Hematopoietic multipotent progenitor cell treated with erythropoietin and hydrocortisone succinate and interleukin-3 and kit ligand, for 17 days (in vitro differentiated cells): ENCODE data around the gene GMEB2.

Experiments
- DNase-seq: peaks from one replicate; pipeline ENCODE4 v3.0.0-alpha.2; 2015; ENCODE audit warnings: low spot score

The GMEB2 gene

DNA sequence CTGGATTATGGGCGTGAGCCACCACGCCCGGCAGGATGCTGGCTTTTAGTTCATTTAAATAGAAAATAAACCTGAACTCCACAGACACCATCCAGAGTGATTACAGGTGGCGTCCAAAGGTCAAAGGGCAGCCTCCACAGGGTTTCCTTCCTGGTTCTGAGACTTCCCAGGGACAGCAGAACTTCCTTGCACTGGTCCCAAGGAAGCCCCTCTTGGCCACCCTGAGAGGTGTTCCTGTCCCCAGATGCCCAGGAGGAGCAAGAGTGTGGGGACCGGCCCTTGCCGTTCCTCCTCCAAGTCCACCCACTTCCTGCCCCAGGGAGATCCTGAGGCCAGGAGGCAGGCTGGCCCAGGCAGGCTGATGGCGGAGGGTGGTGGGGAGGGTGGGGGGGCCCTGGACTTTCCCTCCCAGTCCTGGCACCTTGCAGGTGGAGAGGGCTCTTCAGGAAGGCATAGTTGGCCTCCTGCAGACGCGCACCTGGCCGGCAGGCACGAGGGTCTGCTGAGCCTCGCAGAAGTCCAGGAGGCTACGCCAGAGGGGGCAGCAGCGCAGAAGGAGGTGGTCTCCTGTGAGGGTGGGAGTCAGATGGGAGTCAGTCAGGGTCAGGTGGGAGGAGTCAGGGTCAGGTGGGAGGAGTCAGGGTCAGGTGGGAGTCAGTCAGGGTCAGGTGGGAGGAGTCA lies 68.0 kb downstream of the GMEB2 start:
- no peak for DNase-seq

DNA sequence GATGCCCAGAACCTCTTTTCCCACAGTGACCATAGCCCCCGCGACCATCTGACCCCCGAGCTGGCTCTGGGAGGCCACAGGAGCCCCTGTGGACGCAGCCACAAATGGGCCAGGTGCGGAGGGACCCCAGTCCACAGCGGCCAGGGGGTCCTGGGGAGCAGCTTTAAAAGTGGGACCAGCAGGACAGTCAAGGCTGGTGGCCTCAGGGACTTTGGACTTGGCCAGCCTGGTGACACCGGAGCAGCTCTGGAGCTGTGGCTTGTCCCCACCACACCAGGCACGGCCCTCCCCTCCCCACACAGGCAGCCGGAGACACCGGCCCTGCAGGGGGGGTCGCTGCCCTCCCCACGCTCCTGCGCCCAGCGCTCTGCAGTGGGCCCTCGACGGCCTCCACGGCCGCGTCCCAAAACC lies 69.4 kb downstream of the GMEB2 start:
- DNase-seq: no peak

DNA sequence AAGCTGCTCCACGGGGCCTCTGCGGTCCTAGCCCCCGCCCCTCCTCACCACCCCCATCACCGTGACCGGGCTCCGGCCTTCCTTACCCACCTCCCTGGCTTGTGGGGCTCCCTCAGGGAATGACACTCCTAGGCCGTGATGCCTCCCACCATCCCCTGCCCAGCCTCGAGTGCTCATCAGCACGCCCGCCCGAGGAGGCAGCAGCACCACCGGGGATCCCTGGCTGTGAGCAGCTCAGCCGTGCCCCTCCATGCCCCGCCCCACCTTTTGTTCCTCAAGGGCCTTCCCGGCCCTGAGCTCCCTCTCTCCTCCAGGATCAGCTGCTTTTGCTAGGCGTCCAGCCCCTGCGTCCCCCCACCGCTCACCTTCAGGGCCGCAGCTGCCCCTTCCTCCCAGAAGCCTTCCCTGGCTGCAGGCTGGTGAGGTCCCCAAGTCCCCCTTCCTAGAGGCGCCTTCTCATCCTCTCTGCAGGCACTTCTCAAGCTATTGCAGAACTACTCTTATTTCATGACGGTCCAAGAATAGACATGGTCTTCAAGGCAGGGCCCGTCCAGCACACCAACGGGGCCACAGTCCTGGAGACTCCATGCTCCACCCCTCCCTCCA lies 69.9 kb downstream of the GMEB2 start:
- DNase-seq: no peak

DNA sequence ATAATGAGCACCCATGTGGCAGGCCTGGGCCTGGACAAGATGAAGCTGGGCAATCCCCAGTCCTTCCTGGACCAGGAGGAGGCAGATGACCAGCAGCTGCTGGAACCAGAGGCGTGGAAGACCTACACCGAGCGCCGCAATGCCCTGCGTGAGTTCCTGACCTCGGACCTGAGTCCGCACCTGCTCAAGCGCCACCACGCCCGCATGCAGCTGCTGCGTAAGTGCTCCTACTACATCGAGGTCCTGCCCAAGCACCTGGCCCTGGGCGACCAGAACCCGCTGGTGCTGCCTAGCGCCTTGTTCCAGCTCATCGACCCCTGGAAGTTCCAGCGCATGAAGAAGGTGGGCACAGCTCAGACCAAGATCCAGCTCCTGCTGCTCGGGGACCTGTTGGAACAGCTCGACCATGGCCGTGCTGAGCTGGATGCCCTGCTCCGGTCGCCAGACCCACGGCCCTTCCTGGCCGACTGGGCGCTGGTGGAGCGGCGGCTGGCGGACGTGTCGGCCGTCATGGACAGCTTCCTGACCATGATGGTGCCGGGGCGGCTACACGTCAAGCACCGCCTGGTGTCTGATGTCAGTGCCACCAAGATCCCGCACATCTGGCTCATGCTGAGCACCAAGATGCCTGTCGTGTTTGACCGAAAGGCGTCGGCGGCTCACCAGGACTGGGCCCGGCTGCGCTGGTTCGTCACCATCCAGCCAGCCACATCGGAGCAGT lies 71.1 kb downstream of the GMEB2 start:
- DNase-seq: no peak

DNA sequence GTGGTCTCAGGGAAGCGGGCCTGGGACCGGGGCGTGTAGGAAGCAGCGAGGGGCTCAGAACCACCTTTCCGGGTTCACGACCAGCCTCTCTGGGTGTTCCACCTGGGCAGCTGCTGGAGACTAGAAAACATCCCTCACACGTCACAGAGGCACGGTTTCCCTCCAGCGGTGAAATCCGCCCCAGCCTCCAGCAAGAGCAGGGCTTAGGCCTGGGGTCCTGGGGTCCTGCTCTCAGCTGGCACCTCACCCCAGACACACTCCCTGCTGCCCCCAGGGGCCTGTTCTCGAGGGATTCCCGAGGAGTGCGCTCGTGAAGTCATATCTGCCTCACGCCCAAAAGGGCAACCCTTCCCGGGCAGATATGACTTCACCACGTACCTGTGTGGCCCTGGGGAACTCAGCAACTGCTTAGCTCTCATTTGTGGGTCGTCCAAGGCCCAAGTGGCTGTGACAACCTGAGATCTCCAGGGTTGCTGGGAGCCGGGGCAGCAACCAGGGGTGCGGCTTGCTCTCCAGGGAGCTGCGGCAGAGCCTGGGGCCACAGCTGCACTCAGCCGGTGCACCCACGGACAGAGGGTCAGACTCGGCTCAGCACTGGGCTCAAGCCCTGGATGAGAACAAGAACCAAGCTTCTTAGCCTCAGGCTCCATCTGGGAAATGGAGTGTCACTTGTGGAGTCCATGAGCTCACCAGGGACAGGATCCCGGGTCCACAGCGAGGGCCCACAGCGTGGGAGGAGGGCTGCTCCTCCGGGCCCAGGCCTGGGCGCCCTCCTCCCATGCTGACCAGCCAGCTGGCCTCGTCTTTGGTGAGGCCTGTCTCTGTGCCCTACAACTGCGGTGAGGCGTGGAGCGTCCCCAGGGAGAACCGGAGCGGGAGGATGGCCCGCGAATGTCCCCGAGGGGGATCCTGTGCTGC lies 72.3 kb downstream of the GMEB2 start:
- DNase-seq: no peak

DNA sequence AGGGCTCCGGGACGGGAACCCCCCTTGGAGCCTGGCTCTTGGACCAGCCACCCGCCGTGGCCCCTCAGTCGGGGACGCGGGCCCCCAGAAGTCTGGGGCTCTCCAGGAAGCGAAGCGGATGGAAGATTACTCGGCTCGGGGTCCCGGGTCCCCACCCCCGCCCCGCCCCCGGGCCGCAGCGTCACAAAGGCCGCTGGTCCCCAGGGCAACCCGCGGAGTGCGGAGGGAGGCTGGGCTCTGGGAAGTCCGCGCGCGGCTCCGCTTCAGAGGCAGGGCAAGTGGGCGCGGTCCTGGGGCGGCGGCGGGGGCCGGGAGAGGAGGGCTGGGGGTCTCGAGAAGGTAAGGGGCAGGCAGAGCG lies 73.0 kb downstream of the GMEB2 start, which contains the start of gene FNDC11:
FNDC11 (plus strand) TSS at position 227 of the 358 bp plus-strand sequence. CDS start 1,505 bp downstream, outside the sequence.
- no peak for DNase-seq

DNA sequence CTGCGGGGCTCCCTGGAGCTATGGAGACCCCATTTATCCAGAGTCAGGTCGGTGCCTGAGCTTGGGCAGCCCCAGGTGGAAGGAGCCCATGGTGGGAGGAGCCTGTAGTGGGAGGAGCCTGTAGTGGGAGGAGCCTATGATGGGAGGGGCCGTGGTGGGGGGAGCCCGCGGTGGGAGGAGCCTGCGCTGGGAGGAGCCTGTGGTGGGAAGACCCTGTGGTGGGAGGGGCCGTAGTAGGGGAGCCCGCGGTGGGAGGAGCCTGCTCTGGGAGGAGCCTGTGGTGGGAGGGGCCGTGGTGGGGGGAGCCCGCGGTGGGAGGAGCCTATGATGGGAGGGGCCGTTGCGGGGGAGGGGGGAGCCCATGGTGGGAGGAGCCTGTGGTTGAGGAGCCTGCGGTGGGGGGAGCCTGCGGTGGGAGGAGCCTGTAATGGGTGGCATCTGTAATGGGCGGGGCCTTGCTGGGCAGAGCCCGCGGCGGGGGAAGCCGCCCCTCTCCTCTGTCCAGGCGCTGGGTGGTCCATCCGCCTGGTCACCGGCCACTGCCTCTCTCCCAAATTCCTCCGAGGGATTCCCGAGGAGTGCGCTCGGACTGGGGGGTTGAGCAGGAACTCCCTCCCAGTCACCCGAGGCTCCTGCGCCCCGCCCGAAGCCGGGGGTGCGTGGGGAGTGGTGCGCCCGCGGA lies 73.5 kb downstream of the GMEB2 start:
- DNase-seq: peak; percentile 75

DNA sequence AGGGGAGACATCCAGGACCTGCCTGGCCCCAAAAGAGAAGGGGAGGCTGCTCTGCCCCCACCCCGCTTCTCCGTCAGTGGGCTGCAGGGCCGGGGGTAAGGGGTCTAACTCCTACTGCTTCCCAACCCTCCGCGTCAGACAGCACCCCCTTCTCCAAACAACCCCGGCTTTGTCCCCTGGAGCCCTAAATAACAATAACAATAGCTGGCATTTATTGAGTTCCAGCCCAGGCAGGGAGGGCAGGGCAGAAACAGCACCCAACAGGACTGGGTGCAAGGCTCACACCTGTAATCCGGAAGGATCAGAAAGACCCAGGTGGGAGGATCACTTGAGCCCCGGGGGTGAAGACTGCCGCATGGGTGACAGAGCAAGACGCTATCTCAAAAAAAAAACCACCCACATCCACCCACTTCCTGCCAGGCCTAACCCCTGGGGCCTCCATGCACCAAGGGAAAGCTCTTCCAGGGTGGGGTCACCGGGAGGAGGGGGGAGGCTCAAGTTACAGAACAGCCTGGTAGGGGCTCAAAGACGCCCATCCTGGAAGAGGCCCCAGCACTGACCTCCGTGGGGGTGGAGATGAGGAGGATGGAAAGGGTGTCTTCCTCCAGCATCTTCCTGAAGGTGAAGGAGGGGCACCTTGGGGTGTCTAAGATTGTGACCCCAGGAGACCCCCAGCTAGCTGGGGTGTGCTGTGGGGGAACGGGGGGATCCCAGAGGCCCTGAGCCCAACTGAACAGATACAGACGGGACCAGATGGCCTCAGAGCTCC lies 74.2 kb downstream of the GMEB2 start:
- no peak for DNase-seq

DNA sequence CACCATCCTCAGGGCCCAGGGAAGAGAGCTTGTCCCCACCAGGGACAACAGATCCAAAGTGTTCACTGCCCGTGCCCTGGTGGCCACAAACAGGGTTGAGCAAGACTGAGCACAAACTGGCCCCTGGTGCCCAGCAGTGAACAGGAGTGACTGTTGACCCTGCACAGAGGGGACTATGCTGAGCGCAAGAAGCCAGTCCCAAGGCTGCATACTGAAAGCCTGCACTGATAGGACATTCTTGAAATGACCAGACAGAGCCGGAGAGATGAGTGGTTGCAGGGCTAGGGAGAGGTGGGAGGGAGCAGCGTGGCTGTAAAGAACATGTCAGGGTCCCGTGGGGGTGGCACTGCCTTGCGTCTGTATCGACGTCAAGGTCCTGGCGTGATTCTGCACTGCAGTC lies 75.8 kb downstream of the GMEB2 start:
- no peak for DNase-seq

DNA sequence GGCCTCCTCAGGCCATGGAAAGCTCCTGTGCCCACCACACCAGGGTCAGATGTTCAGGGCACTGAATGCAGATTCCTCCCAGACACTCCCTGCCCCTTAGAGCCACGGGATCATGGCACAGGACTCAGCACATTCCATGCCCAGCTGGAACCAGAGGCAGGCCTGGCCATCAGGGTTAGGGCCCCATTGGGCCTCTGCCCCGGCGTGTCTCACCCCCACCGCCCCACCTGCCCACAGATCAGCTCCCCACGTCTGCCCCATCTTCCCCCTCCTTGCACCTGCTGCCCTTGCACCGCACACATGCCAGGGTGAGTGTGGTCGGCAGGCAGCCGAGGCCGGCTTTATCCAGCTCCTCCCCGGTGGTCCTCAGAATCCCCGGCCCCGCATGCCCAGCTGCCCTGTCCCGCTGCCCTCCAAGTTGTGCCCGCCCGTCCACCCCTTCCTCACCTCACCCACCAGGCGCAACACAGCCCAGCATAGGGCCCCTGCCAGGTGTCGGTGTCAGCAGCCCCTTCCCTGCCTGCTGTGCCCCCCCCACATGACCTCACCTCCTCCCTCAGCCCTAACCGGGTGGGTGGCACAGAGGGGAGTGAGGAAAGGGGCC lies 77.1 kb downstream of the GMEB2 start:
- no peak for DNase-seq

DNA sequence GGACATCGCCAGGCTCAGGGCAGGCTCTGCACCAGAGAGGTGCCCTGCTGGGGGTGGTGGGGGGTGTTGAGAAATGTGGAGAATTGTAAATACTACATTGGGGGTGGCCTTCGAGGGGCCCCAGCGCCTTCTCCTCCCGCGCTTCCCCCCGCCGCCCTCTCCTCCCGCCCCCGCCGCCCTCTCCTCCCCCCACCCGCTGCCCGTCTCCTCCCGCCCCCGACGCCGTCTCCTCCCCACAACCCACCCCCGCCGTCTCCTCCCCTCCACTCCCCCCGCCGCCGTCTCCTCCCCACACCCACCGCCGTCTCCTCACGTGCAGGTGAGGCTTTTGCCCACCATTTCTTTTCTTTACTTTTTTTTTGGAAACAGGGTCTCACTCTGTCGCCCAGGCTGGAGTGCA lies 77.9 kb downstream of the GMEB2 start:
- no peak for DNase-seq

DNA sequence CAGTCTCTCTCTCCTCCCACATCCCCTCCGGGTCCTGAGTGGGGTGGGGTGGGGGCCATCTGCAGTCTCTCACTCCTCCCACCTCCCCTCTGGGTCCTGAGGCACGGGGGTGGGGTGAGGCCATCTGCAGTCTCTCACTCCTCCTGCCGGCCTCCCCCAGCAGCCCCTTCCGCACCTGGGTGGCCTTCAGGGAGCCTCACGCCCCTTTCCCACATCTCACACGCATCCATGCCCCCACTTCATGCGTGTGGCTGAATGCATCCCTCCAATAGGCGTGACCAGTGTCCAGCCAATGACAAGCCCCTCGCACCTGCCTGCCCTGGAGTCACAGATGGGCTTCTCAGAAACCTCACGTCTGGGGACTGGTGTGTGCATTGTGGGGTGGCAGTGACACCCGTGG lies 78.4 kb downstream of the GMEB2 start:
- no peak for DNase-seq

DNA sequence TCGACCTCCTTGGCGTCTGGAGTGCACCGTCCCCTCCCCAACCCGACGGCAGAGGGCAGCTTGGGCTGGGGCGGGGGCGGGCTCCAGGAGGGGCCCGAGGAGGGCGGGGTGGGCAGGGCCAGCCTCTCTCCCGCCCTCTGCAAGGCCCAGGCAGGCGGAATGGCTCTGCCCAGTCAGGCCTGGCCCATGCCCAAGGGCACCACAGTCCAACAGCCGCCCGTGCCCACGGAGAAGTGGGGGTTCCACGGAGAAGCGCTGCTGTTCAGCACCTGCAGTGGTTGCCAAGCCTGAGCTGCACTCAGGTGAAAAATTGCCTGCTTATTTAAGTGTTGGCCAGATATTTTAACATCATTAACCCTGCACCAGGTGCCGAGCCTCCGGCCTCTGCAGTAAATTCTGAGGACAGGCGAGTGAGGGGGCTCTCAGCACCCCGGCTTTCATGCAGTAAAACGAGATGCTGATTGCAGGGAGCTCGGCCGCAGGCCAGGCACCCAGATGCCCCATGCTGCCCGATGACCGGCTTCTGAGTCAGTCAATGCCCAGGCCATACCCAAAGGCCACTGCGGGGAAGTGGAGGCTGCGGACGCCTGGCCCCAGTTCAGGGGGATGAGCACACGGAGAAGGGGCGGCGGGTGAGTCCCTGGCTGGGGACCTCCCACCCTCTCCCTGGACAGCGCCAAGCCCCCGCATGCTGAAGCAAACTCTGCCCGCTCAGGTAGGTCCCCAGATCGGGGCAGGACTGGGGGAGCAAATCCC lies 79.0 kb downstream of the GMEB2 start, which contains the start of gene SRMS:
SRMS (minus strand) TSS at position 25 of the 756 bp plus-strand sequence. CDS start 286 bp downstream, outside the sequence.
- DNase-seq: no peak

DNA sequence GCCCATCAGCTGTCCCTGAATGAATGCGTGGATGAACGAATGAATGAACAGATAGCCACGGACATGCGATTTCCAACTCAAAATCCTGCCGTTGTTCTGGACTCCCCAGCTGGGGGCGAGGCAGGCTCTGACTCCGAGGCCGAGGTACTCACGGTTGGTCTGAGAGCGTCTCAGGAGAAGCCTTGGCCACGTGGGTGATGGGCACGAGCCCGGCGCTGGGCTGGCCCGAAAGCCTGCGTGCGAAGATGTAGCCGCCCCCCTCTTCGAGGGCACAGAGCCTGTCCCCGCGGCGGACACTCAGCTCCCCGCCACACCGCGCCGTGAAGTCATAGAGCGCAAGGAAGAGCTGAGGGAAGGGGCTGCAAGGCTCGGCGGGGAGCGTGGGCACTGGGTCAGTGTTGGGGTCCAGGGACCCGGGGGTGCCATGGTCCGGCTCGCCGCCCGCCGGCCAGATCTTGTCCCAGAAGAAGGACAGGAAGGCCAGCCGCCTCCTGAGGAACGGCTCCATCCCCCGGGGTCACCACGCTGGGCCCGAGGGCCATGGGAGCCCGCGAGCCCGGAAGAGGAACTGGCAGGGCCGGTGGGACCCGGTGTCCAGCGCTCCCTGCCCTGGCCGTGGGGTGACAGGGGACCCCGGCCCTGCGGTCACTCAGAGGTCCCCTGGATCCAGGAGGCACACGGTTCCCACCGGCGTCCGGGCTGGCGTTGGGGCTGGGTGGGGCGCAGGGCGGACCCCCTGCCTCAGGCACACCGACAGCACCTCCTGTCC lies 79.8 kb downstream of the GMEB2 start:
- no peak for DNase-seq

DNA sequence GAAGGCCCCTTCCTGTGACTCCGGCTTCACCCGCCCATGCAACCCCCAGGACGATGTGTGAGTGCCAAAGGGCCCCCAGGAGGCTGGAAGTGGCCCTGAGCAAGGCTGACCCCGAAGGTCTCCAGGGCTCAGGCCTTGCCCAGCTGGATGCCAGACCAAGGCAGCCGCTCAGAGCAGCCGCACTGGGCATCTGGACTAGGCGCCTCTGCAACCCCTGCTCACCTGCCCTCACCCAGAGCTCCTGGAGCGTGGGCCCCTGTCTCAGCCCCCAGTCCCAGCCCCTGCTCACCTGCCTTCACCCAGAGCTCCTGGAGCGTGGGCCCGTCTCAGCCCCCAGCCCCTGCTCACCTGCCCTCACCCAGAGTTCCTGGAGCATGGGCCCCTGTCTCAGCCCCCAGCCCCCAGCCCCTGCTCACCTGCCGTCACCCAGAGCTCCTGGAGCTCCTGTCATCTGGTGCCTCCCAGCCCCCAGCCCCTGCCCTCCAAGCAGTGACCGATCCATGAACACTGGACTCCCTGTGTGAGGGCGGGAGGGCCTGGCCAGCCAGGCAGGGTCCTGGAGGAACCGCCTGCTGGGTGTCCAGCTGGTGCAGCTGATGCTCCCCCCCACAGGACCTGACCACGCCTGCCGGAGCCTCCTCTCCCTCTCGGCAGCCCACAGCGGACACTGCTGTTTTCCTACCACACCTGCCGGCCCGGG lies 80.5 kb downstream of the GMEB2 start:
- DNase-seq: no peak

DNA sequence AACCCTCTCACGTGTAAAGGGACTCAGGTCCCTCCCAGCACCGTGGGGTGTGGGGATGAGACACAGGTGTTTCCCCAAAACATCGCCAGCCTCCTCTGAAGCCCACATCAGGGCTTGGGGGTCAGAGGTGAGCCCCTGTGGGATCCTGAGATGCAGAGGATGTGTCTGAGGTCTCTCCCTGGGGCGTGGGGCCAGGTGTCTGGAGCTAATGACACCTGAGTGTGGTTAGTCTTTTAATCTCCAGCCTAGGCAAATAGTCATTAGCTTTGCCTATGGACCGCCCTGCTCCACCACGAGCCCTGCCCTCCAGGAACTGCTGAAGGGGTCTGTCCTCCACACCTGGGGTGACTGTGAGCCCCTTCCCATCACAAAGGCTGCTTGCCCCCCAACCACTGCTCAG lies 81.1 kb downstream of the GMEB2 start:
- no peak for DNase-seq

DNA sequence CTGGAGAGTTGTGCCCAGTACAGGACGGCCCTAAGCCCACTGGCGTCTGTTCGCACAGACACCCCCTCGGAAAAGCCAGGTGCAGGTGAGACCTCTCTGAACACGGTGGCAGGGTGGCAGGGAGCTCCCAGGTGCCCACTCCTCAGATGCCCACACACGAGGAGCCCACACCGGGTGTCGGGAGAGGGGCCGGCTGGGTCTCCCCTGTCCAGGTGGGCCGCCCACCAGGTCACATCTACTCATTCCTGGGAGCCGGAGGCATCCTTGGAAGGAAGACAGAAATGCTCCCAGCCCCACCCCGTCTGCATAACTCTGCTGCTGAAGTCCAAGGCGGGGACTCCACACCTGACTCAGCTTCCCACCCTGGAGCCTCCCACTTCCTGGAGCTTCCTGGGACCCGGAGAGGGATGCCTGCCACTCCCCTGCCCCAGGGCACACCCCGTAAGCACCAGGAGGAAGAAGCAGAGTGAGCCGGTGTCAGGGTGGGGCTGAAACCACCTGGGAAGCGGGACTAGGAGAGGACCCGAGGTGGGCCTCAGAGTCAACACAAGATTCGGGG lies 81.9 kb downstream of the GMEB2 start:
- no peak for DNase-seq
